GM23338 (cell line): ENCODE data around the gene SHB.

Experiments used
- CREB1 ChIP-seq: fragments of 250-450 bp; sonication (Bioruptor Pico); IDR thresholded peaks from 2 replicates; pipeline ENCODE4 v1.5.0; 2020; ENCODE audit warnings: low read depth, mild to moderate bottlenecking, moderate library complexity
- EZH2 ChIP-seq: fragments of 200-600 bp; sonication (generic); IDR thresholded peaks from one replicate; pipeline ENCODE4 v1.8.0; 2017; ENCODE audit warnings: antibody characterized with exemption, mild to moderate bottlenecking, low read depth; ENCODE audit not compliant: unreplicated experiment
- EZH2phosphoT487 ChIP-seq: fragments of 200-600 bp; sonication (generic); IDR thresholded peaks from one replicate; pipeline ENCODE4 v1.8.1; 2018; ENCODE audit warnings: antibody characterized with exemption; ENCODE audit not compliant: unreplicated experiment
- JUNB ChIP-seq: IDR thresholded peaks from one replicate; pipeline ENCODE4 v1.6.1; 2016; ENCODE audit warnings: antibody characterized with exemption; ENCODE audit not compliant: unreplicated experiment
- POLR2AphosphoS5 ChIP-seq: IDR thresholded peaks from 2 replicates; pipeline ENCODE4 v1.6.1; 2016; ENCODE audit warnings: antibody characterized with exemption, low read depth
- TF ChIP-seq, protein P1 (sequence below), 2 experiments: fragments of 200-600 bp in 1 of 2; sonication (generic) in 1 of 2; conservative IDR thresholded peaks; 2 replicates each; pipeline versions ENCODE4 v1.5.1 to v1.6.1; 2016 to 2017; ENCODE audit warnings: antibody characterized with exemption in 2 of 2, low read depth in 2 of 2, mild to moderate bottlenecking in 2 of 2, moderate library complexity in 1 of 2
- TF ChIP-seq, protein P2 (sequence below): IDR thresholded peaks from one replicate; pipeline ENCODE4 v1.6.1; 2018; ENCODE audit warnings: antibody characterized with exemption; ENCODE audit not compliant: unreplicated experiment
- TF ChIP-seq, protein P3 (sequence below): IDR thresholded peaks from 2 replicates; pipeline ENCODE4 v1.6.1; 2016; ENCODE audit warnings: antibody characterized with exemption

DNA sequence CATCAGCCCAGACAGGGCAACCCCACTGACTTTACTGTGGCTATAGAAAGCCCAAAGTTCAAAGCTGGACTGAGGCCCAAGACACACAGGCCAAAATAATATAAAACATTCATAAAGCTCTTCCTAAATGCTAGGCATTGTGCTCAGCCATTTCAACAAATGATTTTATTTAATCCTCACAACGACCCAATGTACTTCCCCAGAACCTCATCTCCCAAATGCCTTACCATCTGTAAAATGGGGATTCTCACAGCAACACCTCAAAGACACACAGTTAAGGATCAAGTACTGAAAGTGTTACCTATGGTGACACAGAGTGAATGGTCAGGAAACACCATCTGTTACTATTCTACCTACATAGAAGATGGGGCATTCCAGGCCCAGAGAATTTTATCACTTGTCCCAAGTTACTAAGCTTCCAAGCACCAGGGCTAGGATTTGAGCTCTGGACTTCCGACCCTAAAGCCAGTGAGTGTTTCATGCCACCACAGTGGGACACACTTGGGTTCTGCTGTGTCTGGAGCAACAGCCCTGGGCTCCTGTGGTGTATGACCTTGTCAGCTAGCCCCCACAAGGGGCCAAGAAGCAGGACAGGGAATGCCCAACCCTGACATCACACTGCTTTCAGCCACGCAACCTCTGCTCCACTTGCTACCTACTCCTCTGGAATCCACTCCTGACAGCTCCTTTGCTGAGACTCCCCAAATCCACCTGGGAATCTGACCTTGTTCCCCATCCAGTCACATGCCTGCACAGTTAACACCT is 15.1 kb downstream of the SHB start:
- TF ChIP-seq, protein P1, sequence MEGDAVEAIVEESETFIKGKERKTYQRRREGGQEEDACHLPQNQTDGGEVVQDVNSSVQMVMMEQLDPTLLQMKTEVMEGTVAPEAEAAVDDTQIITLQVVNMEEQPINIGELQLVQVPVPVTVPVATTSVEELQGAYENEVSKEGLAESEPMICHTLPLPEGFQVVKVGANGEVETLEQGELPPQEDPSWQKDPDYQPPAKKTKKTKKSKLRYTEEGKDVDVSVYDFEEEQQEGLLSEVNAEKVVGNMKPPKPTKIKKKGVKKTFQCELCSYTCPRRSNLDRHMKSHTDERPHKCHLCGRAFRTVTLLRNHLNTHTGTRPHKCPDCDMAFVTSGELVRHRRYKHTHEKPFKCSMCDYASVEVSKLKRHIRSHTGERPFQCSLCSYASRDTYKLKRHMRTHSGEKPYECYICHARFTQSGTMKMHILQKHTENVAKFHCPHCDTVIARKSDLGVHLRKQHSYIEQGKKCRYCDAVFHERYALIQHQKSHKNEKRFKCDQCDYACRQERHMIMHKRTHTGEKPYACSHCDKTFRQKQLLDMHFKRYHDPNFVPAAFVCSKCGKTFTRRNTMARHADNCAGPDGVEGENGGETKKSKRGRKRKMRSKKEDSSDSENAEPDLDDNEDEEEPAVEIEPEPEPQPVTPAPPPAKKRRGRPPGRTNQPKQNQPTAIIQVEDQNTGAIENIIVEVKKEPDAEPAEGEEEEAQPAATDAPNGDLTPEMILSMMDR (conservative IDR thresholded peaks at IDR 0.05; ENCODE audit: low read depth in 2 of 2) = no peak
- TF ChIP-seq POLR2AphosphoS5 = no peak
- TF ChIP-seq EZH2phosphoT487 = no peak
- TF ChIP-seq EZH2 = no peak
- TF ChIP-seq, protein P2, sequence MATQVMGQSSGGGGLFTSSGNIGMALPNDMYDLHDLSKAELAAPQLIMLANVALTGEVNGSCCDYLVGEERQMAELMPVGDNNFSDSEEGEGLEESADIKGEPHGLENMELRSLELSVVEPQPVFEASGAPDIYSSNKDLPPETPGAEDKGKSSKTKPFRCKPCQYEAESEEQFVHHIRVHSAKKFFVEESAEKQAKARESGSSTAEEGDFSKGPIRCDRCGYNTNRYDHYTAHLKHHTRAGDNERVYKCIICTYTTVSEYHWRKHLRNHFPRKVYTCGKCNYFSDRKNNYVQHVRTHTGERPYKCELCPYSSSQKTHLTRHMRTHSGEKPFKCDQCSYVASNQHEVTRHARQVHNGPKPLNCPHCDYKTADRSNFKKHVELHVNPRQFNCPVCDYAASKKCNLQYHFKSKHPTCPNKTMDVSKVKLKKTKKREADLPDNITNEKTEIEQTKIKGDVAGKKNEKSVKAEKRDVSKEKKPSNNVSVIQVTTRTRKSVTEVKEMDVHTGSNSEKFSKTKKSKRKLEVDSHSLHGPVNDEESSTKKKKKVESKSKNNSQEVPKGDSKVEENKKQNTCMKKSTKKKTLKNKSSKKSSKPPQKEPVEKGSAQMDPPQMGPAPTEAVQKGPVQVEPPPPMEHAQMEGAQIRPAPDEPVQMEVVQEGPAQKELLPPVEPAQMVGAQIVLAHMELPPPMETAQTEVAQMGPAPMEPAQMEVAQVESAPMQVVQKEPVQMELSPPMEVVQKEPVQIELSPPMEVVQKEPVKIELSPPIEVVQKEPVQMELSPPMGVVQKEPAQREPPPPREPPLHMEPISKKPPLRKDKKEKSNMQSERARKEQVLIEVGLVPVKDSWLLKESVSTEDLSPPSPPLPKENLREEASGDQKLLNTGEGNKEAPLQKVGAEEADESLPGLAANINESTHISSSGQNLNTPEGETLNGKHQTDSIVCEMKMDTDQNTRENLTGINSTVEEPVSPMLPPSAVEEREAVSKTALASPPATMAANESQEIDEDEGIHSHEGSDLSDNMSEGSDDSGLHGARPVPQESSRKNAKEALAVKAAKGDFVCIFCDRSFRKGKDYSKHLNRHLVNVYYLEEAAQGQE = no peak
- TF ChIP-seq, protein P3, sequence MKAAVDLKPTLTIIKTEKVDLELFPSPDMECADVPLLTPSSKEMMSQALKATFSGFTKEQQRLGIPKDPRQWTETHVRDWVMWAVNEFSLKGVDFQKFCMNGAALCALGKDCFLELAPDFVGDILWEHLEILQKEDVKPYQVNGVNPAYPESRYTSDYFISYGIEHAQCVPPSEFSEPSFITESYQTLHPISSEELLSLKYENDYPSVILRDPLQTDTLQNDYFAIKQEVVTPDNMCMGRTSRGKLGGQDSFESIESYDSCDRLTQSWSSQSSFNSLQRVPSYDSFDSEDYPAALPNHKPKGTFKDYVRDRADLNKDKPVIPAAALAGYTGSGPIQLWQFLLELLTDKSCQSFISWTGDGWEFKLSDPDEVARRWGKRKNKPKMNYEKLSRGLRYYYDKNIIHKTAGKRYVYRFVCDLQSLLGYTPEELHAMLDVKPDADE = no peak
- no peak for TF ChIP-seq CREB1 (CRISPR knock-in tag)
- TF ChIP-seq JUNB = no peak
